SK-N-SH (cell line): ENCODE measurements around the gene LIN9. TPM values are rescaled to one million over a fixed set of nuclear protein-coding genes. Genes with fewer than 3 reads are reported as not detected.

Experiments
- CTCF ChIA-PET: fragments of 300-600, 350-600 bp; formaldehyde crosslinking; extraction: SDS; loops from one replicate; lab custom pipeline; 2021; lab: Yijun Ruan, JAX
- POLR2A ChIA-PET: fragments of 350-600 bp; sonication (Branson Sonifier 250); formaldehyde crosslinking; extraction: SDS; loops from one replicate; lab custom pipeline; 2020; ENCODE audit warnings: antibody characterized with exemption, inconsistent platforms; lab: Yijun Ruan, JAX
- DNase-seq: peaks from one replicate; pipeline ENCODE4 v3.0.0; 2012
- H2AFZ ChIP-seq: fragments of 200-600 bp; sonication (generic); 2 replicates; pipeline ENCODE4 v1.8.1; 2016; ENCODE audit warnings: antibody characterized with exemption, mild to moderate bottlenecking, low read depth
- H3F3A ChIP-seq: fragments of 200-600 bp; sonication (generic); replicated peaks from 2 replicates; pipeline ENCODE3; 2016; ENCODE audit warnings: antibody characterized with exemption, mild to moderate bottlenecking; ENCODE audit not compliant: insufficient read depth
- H3K27ac ChIP-seq, 2 experiments: fragments of 200-500 bp in 1 of 2; fragments of 200-600 bp in 1 of 2; sonication (Bioruptor generic) in 1 of 2; sonication (generic), shearing (Covaris generic) in 1 of 2; 2 replicates each; pipeline versions ENCODE4 v1.5.1 to v1.6.1; 2014 to 2016; ENCODE audit warnings: low read depth in 2 of 2, inconsistent platforms in 1 of 2, low read length in 1 of 2, mild to moderate bottlenecking in 1 of 2, mixed read lengths in 1 of 2
- H3K27me3 ChIP-seq: fragments of 200-600 bp; sonication (generic), shearing (Covaris generic); 2 replicates; pipeline ENCODE4 v1.6.1; 2016; ENCODE audit warnings: mixed run types; ENCODE audit not compliant: insufficient read depth
- H3K36me3 ChIP-seq, 2 experiments: fragments of 200-500 bp in 1 of 2; fragments of 200-600 bp in 1 of 2; sonication (Bioruptor generic) in 1 of 2; sonication (generic) in 1 of 2; replicated peaks in 1 of 2; 2 replicates each; pipeline versions ENCODE3 to v1.5.1; 2014 to 2016; ENCODE audit warnings: low read length in 1 of 2, mild to moderate bottlenecking in 1 of 2; ENCODE audit not compliant: insufficient read depth in 2 of 2, control insufficient read depth in 1 of 2
- H3K4me1 ChIP-seq, 2 experiments: fragments of 200-500 bp in 1 of 2; fragments of 200-600 bp in 1 of 2; sonication (Bioruptor generic) in 1 of 2; sonication (generic), shearing (Covaris generic) in 1 of 2; 2 replicates each; pipeline versions ENCODE4 v1.5.1 to v1.6.1; 2014 to 2016; ENCODE audit warnings: low read depth in 1 of 2, low read length in 1 of 2, mixed run types in 1 of 2; ENCODE audit not compliant: insufficient read depth in 2 of 2, control insufficient read depth in 1 of 2
- H3K4me2 ChIP-seq: fragments of 200-600 bp; sonication (generic), shearing (Covaris generic); 2 replicates; pipeline ENCODE4 v1.6.1; 2017; ENCODE audit warnings: mixed run types
- H3K4me3 ChIP-seq, 2 experiments: fragments of 200-500 bp in 1 of 2; fragments of 200-600 bp in 1 of 2; sonication (Bioruptor generic) in 1 of 2; sonication (generic), shearing (Covaris generic) in 1 of 2; 2 replicates each; pipeline versions ENCODE4 v1.5.1 to v1.8.1; 2014 to 2016; ENCODE audit warnings: low read depth in 2 of 2, inconsistent platforms in 1 of 2, low read length in 1 of 2, mild to moderate bottlenecking in 1 of 2, mixed read lengths in 1 of 2, moderate library complexity in 1 of 2
- H3K79me2 ChIP-seq: fragments of 200-600 bp; sonication (generic); 2 replicates; pipeline ENCODE4 v1.8.1; 2017; ENCODE audit warnings: mild to moderate bottlenecking; ENCODE audit not compliant: insufficient read depth
- H3K9ac ChIP-seq: fragments of 200-600 bp; sonication (generic); 2 replicates; pipeline ENCODE4 v1.6.1; 2017; ENCODE audit warnings: mixed run types
- H3K9me2 ChIP-seq: fragments of 200-600 bp; sonication (generic); 2 replicates; pipeline ENCODE4 v1.6.1; 2017; ENCODE audit warnings: mixed run types
- H3K9me3 ChIP-seq: fragments of 200-600 bp; sonication (generic); 2 replicates; pipeline ENCODE4 v1.6.1; 2017; ENCODE audit warnings: mixed run types, mild to moderate bottlenecking, moderate library complexity
- H4K20me1 ChIP-seq: fragments of 200-600 bp; sonication (generic); 2 replicates; pipeline ENCODE4 v1.6.1; 2017; ENCODE audit warnings: mild to moderate bottlenecking, mixed run types; ENCODE audit not compliant: insufficient read depth
- CHD2 ChIP-seq: fragments of 150-350 bp; IDR thresholded peaks from 2 replicates; pipeline ENCODE4 v1.6.1; 2018; ENCODE audit warnings: low read length; ENCODE audit not compliant: partially characterized antibody
- EP300 ChIP-seq, 2 experiments: IDR thresholded peaks; 2 replicates each; pipeline versions ENCODE4 v1.4.0 to v1.6.1; 2012; ENCODE audit warnings: borderline replicate concordance in 1 of 2, low read depth in 1 of 2, low read length in 1 of 2
- FOSL2 ChIP-seq: IDR thresholded peaks from 2 replicates; pipeline ENCODE4 v1.4.0; 2012; ENCODE audit warnings: low read depth, mild to moderate bottlenecking, moderate library complexity, borderline replicate concordance
- GATA2 ChIP-seq: sonication (generic); formaldehyde crosslinking; IDR thresholded peaks from 2 replicates; pipeline ENCODE4 v1.5.0; 2020; ENCODE audit warnings: mild to moderate bottlenecking, missing genetic modification reagents
- MEF2A ChIP-seq: IDR thresholded peaks from 2 replicates; pipeline ENCODE4 v1.4.0; 2012; ENCODE audit warnings: low read depth, borderline replicate concordance
- MXI1 ChIP-seq: IDR thresholded peaks from 2 replicates; pipeline ENCODE4 v1.6.1; 2012; ENCODE audit warnings: mild to moderate bottlenecking, low read depth, low read length, improper control_type of control experiment
- NRF1 ChIP-seq: IDR thresholded peaks from 2 replicates; pipeline ENCODE4 v1.6.1; 2012; ENCODE audit warnings: low read depth, mild to moderate bottlenecking, low read length
- REST ChIP-seq: IDR thresholded peaks from 2 replicates; pipeline ENCODE4 v1.6.1; 2012; ENCODE audit warnings: mild to moderate bottlenecking, low read depth, low read length, moderate library complexity
- RFX5 ChIP-seq: IDR thresholded peaks from 2 replicates; pipeline ENCODE4 v1.6.1; 2012; ENCODE audit warnings: mild to moderate bottlenecking, improper control_type of control experiment, low read length
- RXRA ChIP-seq: IDR thresholded peaks from 2 replicates; pipeline ENCODE4 v1.4.0; 2012; ENCODE audit warnings: low read depth, mild to moderate bottlenecking, borderline replicate concordance
- TEAD4 ChIP-seq: IDR thresholded peaks from 2 replicates; pipeline ENCODE4 v1.4.0; 2012; ENCODE audit warnings: mild to moderate bottlenecking, borderline replicate concordance; ENCODE audit not compliant: insufficient read depth
- USF2 ChIP-seq: fragments of 150-350 bp; IDR thresholded peaks from 2 replicates; pipeline ENCODE4 v1.6.1; 2017; ENCODE audit warnings: antibody characterized with exemption, low read length, low read depth, borderline replicate concordance
- ZBTB33 ChIP-seq: IDR thresholded peaks from 2 replicates; pipeline ENCODE4 v1.4.0; 2012; ENCODE audit warnings: low read depth, borderline replicate concordance
- WGBS: methylation state at CpG from one replicate; pipeline ENCODE4 v1.1.6; 2017; ENCODE audit warnings: low lambda C conversion rate; 5-methylcytosine and 5-hydroxymethylcytosine counted together
- polyA plus RNA-seq, 3 experiments: library from polyadenylated mRNA; depleted of rRNA; stranded (reverse); fragments of >200 nt; gene quantifications; 2 replicates each; pipeline ENCODE4 v1.2.3, GENCODE V29; 2012

The LIN9 gene
- polyA plus RNA-seq, 1 of the 3 experiments (the other 2 are of a cell fraction), result 1.7 TPM

GRCh38 chr1:226314055-226314454, 5.1 kb upstream of the LIN9 start:
- CTCF ChIA-PET, result interaction anchor here (0.6 to 1.2 kb wide), 2 partner anchors 19 to 65 kb away, joined by 3 read pairs; no protein-coding TSS in a partner anchor

GRCh38 chr1:226312065-226312464, 3.1 kb upstream of the LIN9 start:
- Histone ChIP-seq H3K27ac (no peak overlapping the region), H3K4me3 (no peak overlapping the region), H3K9me2 (no peaks in the 10 kb centered on the region), H3K36me3 (no peaks in the 10 kb centered on the region), H3K27me3 (no peaks in the 10 kb centered on the region), H4K20me1 (no peaks in the 10 kb centered on the region), H3K79me2 (peaks cover 16% of the 10 kb centered on the region), H3K4me1 (peaks cover 0 to 8% of the 10 kb centered on the region in 2 experiments; a peak in 3 of 4 replicates), H3K9ac (no peak overlapping the region), H2AFZ (no peak overlapping the region), H3K9me3 (no peaks in the 10 kb centered on the region), H3K4me2 (no peak overlapping the region), H3F3A (peaks cover 3% of the 10 kb centered on the region)
- CTCF ChIA-PET, result interaction anchor here (1.7 to 4.0 kb wide), 2 partner anchors 14 to 187 kb away, joined by 5 to 22 read pairs; no protein-coding TSS in a partner anchor
- POLR2A ChIA-PET, result no interaction called here
- TF ChIP-seq FOSL2, result no peak
- no peak for DNase-seq
- WGBS, result 98% methylated on average over 2 of the region's 2 CpGs

More at GRCh38 chr1:226314055-226314454, 5.1 kb upstream of the LIN9 start:
- Histone ChIP-seq H3K79me2 (no peaks in the 10 kb centered on the region), H3K9me2 (no peaks in the 10 kb centered on the region), H3K9ac (no peak overlapping the region), H3K27me3 (no peaks in the 10 kb centered on the region), H2AFZ (no peak overlapping the region), H3K4me1 (peaks cover 0 to 6% of the 10 kb centered on the region in 2 experiments; a peak in 3 of 4 replicates), H3F3A (peaks cover 3% of the 10 kb centered on the region), H3K9me3 (no peaks in the 10 kb centered on the region), H4K20me1 (no peaks in the 10 kb centered on the region), H3K4me2 (no peak overlapping the region), H3K4me3 (no peak overlapping the region)
- POLR2A ChIA-PET, result no interaction called here
- TF ChIP-seq MXI1 (no peak), REST (no peak), CHD2 (no peak)
- TF ChIP-seq, all 33 proteins: peak for 0
- Histone ChIP-seq H3K36me3 (no peaks in the 10 kb centered on the region), H3K27ac (no peak overlapping the region)
- no peak for DNase-seq

- Histone ChIP-seq H2AFZ (no peak overlapping the region), H3K4me1 (peaks cover 0 to 8% of the 10 kb centered on the region in 2 experiments; a peak in 3 of 4 replicates), H3K36me3 (no peaks in the 10 kb centered on the region), H3K27ac (no peak overlapping the region), H3K9ac (no peak overlapping the region), H3K9me3 (no peaks in the 10 kb centered on the region), H3K4me2 (no peak overlapping the region), H3F3A (peaks cover 3% of the 10 kb centered on the region), H3K9me2 (no peaks in the 10 kb centered on the region), H3K79me2 (peaks cover 23% of the 10 kb centered on the region), H3K4me3 (no peak overlapping the region), H3K27me3 (no peaks in the 10 kb centered on the region), H4K20me1 (no peaks in the 10 kb centered on the region)
- DNase-seq, result no peak
- WGBS, result 95% methylated on average over 7 of the region's 7 CpGs
- ChIA-PET POLR2A (no interaction called here), CTCF (interaction anchor here (0.8 to 4.0 kb wide), 4 partner anchors 11 to 247 kb away, joined by 3 to 22 read pairs (median 4); no protein-coding TSS in a partner anchor)
- TF ChIP-seq MEF2A, result no peak
- no peak for TF ChIP-seq EP300 (IDR thresholded peaks at IDR 0.05; ENCODE audit: borderline replicate concordance in 1 of 2, low read depth in 1 of 2, low read length in 1 of 2)
- no peak for TF ChIP-seq USF2
- no peak for TF ChIP-seq ZBTB33
- no peak for TF ChIP-seq RXRA
- TF ChIP-seq TEAD4, result no peak
- TF ChIP-seq FOSL2, result no peak
- TF ChIP-seq NRF1, result no peak
- TF ChIP-seq RFX5, result no peak
- TF ChIP-seq GATA2 (CRISPR knock-in tag), result no peak
These were observed 2.4 kb upstream of the LIN9 start for GRCh38 chr1:226311376-226311775.
